SK-N-MC (cell line): ENCODE results near the gene CYFIP1.

ENCODE experiments used
- DNase-seq: peaks from one replicate; pipeline ENCODE4 v3.0.0-alpha.2; 2011; ENCODE audit warnings: low read depth, low spot score
- H3K27ac ChIP-seq: fragments of 200-600 bp; sonication (generic); 2 replicates; pipeline ENCODE4 v1.5.1; 2016; ENCODE audit warnings: mixed run types
- H3K36me3 ChIP-seq: fragments of 200-600 bp; sonication (generic); 2 replicates; pipeline ENCODE4 v1.6.1; 2017; ENCODE audit warnings: antibody characterized with exemption, low read length, mixed read lengths; ENCODE audit not compliant: insufficient read depth
- H3K4me3 ChIP-seq: fragments of 200-600 bp; sonication (generic); 2 replicates; pipeline ENCODE4 v1.5.1; 2016
- H3K9ac ChIP-seq: fragments of 200-600 bp; sonication (generic); 2 replicates; pipeline ENCODE4 v1.8.0; 2017; ENCODE audit warnings: mixed run types, mixed read lengths; ENCODE audit not compliant: insufficient read length
- H3K9me3 ChIP-seq: fragments of 200-600 bp; sonication (generic); 2 replicates; pipeline ENCODE4 v1.6.1; 2017; ENCODE audit warnings: low read depth, mild to moderate bottlenecking, antibody characterized with exemption, low read length, moderate library complexity, mixed read lengths
- EZH2 ChIP-seq: fragments of 200-600 bp; sonication (generic); IDR thresholded peaks from one replicate; pipeline ENCODE4 v1.6.1; 2017; ENCODE audit warnings: antibody characterized with exemption
- FOXP2 ChIP-seq: optimal IDR thresholded peaks from 2 replicates; pipeline ENCODE3; 2011; ENCODE audit warnings: mild to moderate bottlenecking, moderate library complexity; ENCODE audit not compliant: insufficient read depth; ENCODE audit errors: extremely low read length, control extremely low read depth
- POLR2AphosphoS5 ChIP-seq: IDR thresholded peaks from 2 replicates; pipeline ENCODE4 v1.6.1; 2012; ENCODE audit warnings: mild to moderate bottlenecking, low read depth, low read length, borderline replicate concordance

CYFIP1 gene

DNA sequence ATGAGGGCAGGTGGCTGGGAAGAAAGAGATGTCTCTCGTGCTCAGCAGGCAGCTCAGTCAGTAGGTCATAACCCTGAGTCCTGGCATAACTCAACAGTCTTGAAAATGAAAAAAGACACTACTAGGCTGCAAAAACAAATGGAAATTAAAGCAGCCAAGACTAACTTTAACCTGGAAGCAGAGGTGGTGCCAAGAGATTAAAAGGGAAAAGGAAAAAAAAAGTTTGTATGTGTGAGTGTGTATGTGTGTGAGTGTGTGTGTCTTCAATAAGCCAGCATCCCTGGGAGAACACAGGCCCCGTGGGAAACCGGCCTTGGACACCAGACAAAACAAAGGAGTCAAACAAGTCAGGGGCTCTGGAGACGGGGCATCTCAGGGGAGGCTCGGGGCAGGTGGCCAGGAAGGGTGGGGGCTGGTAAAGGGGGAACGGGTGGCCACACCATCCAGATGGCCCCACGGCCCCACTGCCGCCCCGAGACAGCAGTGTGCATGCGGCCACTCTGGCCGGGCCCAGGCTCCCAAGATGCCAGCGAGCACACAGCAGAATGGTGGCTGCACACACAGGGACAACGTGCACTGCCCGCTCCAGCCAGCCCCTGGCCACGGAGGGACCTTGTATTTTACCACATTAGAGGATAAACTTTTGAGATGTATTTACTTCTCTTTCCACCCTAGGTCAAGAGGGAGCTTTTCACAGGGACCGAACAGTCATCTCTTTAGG lies 23.8 kb downstream of the CYFIP1 start:
- Histone ChIP-seq H3K9ac (no peak overlapping the region), H3K4me3 (no peak overlapping the region), H3K36me3 (no peaks in the 10 kb centered on the region), H3K9me3 (no peaks in the 10 kb centered on the region), H3K27ac (no peak overlapping the region)
- no peak for DNase-seq
- TF ChIP-seq EZH2 (no peak), FOXP2 (no peak)

DNA sequence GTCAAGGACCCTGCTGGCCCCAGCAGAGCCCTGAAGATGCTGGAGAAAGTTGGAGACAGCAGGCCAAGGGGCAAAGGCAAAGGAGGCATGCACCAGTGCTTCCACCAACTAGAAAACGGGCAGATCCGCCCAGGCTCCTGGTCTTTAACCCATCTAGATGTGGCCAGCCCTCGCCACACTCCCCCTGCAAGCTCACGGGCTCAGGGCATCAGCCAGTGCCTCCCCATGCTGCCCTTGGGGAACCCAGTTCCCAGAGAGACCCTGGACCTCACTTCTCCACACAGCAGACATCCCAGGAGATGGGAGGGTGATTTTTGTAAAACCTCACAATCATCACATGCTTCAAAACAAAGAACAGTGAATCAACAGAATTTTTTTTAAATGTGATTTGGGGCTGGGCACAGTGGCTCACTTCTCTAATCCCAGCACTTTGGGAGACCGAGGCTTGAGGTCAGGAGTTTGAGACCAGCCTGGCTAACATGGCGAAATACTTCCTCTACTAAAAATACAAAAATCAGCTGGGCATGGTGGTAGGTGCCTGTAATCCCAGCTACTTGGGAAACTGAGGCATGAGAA lies 24.5 kb downstream of the CYFIP1 start:
- no peak overlapping the region for H3K9ac ChIP-seq
- H3K9me3 ChIP-seq = no peaks in the 10 kb centered on the region
- no peak overlapping the region for H3K27ac ChIP-seq
- TF ChIP-seq EZH2 (no peak), FOXP2 (no peak), POLR2AphosphoS5 (no peak)
- H3K36me3 ChIP-seq = no peaks in the 10 kb centered on the region
- H3K4me3 ChIP-seq = no peak overlapping the region
- no peak for DNase-seq

DNA sequence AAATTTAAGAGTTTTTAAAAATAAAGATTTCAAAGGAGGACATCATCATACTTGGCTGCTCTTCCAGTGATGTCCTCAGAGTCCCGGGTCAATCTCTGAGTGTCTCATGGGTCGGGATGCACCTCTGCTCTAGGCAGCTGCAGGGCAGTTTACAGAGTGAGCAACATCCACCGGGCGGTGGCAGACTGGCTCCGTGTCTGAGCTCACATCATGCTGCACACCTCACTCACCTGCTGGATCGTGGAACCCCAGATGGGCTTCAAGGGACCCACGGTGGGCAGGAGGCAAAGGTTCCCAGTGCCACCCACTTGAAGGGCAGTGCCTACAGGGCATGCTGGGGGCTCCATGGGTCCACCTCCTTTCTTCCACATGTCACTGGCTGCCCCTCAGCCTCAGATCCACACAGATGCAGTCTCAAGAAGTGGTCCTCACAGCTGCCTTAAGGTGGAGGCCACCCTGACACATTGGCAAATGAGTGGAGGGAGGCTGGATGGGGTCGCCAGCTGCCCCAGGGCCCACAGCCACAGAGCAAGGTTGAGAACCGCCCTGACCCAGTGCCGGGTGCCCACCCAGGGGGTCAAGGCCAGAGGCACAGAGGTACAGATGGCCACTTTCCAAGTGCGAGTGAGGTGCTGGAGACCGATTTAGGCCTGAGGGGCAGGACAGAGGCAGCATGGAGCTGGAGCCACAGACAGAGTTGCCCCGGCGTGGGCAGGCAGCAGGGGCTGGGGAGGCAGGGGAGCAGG lies 25.2 kb downstream of the CYFIP1 start:
- Histone ChIP-seq H3K9ac (no peak overlapping the region), H3K27ac (no peak overlapping the region), H3K9me3 (no peaks in the 10 kb centered on the region), H3K4me3 (no peak overlapping the region), H3K36me3 (no peaks in the 10 kb centered on the region)
- TF ChIP-seq EZH2 (no peak), FOXP2 (no peak), POLR2AphosphoS5 (no peak)
- no peak for DNase-seq

DNA sequence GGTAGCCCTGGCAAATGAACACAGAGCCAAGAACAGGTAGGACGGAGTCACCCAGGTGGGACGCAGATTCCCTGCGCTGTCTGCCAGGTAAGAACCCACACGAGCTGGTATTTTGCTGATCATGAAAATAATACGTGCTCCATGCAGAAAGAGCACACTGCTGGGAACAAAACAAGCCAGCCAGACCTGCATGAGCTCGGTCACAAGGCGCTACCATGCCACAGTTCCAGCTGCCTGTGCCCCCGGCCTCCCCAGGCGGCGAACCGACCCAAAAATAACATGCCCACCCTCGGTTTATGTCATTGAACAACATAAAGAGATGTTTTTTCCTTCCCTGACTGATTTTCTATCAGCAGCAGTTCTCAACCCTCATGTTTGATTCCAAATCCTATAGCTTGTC lies 25.8 kb downstream of the CYFIP1 start:
- Histone ChIP-seq H3K9me3 (no peaks in the 10 kb centered on the region), H3K9ac (no peak overlapping the region), H3K36me3 (no peaks in the 10 kb centered on the region), H3K4me3 (no peak overlapping the region), H3K27ac (no peak overlapping the region)
- DNase-seq = no peak
- TF ChIP-seq EZH2 = no peak

DNA sequence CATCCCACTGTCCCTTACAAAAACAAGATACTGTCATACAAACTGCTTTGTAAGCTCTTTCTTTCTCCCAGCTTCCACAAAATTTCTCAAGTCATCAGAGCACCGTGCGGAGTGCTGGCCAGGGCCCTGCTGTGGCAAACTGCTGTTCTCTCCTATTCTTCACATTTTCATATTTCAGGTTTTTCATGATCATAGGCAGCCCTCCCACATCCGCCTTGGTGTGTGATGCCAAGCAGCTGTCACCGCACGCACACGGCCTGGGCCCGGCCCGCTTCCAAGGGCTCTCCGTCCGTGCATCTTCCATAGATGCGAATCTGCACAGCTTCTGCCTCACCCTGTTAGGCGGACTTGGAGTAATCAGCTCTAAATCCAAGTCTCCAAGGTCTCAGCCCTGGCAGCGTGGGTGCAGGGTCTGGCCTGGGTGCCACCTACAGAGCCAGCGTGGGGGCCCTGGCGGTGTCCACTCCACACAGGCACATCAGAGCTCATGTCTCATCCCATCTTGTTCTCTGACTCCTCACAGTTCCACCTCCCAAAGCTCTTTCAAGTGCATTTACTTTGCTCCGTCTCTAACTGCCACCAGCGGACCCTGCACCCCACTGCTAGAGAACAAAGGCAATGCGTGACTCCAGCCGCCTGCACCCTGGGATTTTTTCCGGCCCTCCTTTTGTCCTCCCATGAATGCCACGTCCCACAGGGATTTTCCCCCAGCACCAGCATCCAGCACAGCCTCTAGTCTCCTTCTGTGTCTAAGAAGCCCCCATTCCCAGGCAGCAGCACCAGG lies 27.2 kb downstream of the CYFIP1 start:
- no peak overlapping the region for H3K4me3 ChIP-seq
- DNase-seq = no peak
- H3K9me3 ChIP-seq = no peaks in the 10 kb centered on the region
- peak overlapping the region; percentile 60; the same call in 1 of the 2 replicates for H3K27ac ChIP-seq
- H3K36me3 ChIP-seq = no peaks in the 10 kb centered on the region
- TF ChIP-seq POLR2AphosphoS5 (no peak), FOXP2 (no peak), EZH2 (no peak)
- no peak overlapping the region for H3K9ac ChIP-seq

DNA sequence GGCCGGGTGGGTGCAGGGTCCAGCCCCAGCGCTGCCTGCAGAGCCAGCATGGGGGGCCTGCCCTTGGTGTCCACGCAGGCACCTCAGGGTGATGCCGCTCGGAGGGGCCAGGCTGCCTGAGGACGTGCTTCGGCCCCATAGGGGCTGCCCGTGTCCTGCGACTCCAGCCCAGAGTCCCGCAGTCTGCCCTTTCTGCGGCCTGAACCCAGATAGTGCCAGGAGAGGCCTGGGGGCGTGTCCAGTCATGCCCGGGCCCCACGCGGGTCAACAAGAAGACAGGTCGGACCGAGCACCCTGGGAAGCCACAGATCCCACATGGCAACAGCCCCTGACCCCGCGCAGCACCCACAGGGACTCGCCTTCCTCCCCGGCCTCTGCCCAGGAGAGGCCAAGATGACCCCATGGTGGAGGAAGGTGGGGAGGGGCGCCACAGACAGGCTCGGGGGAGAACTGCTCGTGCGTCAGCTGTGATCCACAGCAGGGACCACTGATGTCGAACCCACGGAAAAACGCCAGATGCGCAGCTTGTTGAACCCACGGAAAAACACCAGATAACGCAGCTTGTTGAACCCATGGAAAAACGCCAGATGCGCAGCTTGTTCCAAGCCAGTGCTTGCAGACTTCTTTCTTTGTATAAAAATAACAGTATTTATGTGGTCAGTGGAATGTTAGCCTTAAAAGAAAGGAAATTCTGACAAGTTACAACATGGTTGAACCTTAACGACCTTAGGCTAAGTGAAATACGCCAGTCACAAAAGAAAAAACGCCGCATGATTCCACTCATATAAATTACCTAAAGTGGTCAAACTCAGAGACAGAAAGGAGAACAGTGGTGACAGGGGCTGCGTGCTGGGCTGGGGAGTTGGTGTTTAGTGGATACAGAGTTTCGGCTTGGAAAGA lies 28.5 kb downstream of the CYFIP1 start:
- no peaks in the 10 kb centered on the region for H3K9me3 ChIP-seq
- H3K4me3 ChIP-seq = no peak overlapping the region
- H3K36me3 ChIP-seq = no peaks in the 10 kb centered on the region
- no peak for DNase-seq
- H3K27ac ChIP-seq = no peak overlapping the region
- no peak overlapping the region for H3K9ac ChIP-seq
- no peak for TF ChIP-seq FOXP2
- TF ChIP-seq POLR2AphosphoS5 = no peak
- TF ChIP-seq EZH2 = no peak

DNA sequence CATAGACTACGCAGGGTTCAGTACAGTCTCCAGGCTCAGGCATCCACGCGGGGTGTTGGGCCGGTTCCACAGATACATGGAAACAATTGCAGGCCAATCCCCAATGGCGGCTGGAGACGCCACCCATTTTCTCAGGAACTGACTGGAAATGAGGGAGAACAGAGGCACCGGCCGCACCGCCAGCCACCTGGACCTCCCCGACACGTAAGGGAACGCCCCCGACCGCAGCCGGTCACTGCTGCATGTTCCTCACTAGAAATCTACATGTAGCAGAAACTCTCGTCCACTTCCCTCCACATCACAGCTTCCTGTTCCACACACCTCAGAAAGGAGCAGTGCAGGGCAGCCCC lies 29.2 kb downstream of the CYFIP1 start:
- H3K4me3 ChIP-seq = no peak overlapping the region
- TF ChIP-seq FOXP2 (no peak), POLR2AphosphoS5 (no peak), EZH2 (no peak)
- no peaks in the 10 kb centered on the region for H3K9me3 ChIP-seq
- no peaks in the 10 kb centered on the region for H3K36me3 ChIP-seq
- no peak for DNase-seq
- H3K9ac ChIP-seq = no peak overlapping the region
- H3K27ac ChIP-seq = no peak overlapping the region
